ENCODE data around the gene GABPB2. TPM values are rescaled to one million over a fixed set of nuclear protein-coding genes. Genes with fewer than 3 reads are reported as not detected.
A peak's percentile ranks its signal among the peaks of the same experiment; 100 is the strongest.

The GABPB2 gene
- total and polyA plus RNA-seq, 2 experiments from 2014 or later: 1.1 to 2.6 TPM

DNA sequence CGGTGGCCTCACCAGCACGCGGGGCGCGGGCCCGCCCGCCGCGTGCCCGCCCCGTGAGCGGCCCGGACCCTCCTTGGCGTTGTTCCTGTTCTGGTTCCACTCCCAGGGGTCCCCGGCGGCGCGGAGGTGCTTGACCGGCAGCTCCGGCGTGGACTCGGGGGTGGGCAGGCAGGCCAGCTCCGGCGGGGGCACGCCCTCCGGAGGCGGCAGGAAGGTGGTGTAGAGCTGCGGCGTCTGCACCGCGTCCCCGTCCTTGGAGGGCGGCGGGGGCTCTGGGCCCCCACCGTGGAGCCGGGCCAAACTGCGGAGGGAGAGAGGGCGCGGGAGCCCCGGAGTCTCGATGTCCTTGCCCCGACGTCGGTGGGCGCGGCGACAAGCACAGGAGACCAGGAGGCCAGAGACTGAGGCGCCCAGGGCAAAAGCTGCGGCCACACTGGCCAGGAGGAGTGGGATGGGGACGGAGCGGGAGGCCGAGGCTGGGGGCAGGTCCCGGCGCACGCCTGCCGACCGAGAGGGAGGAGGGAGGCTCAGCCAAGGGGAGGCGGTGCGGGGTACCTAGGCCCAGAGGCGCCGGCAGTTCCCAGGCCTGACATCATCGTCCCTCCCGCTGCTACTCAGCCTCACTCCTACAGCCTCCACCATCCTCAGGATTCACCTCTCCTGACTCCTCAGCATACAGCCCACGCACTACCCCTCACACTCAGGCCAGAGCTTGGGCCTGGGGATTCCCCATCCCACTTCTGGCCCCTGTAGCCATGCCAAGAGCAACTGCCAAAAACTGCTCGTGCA, 62.7 kb downstream of the GABPB2 start:
- Mint-ChIP-seq H3K4me3 (peak overlapping the region; percentile 59; the same call in 2 of the 3 replicates), H3K9me3 (no peaks in the 10 kb centered on the region), H3K27me3 (ENCODE audit: insufficient read depth, low read depth, poor library complexity) (peaks cover 39% of the 10 kb centered on the region), H3K4me1 (peaks cover 18% of the 10 kb centered on the region), H3K36me3 (ENCODE audit: low read depth) (peaks cover 34% of the 10 kb centered on the region), H3K27ac (no peak overlapping the region)
- peak; percentile 28 for ATAC-seq
- Histone ChIP-seq H3K27me3 (ENCODE audit: insufficient read depth) (peaks cover 38% of the 10 kb centered on the region), H3K4me1 (ENCODE audit: insufficient read depth) (peaks cover 15% of the 10 kb centered on the region; the same call in 1 of the 2 replicates), H3K4me3 (peak overlapping the region; percentile 88), H2AFZ (0 out of 2 replicates have a peak overlapping the region, but pooled peaks have one; percentile 23), H3K4me2 (peak overlapping the region; percentile 100), H3F3A (replicated peaks; ENCODE audit: low read depth) (peaks cover 4% of the 10 kb centered on the region; the same call in 1 of the 2 replicates), H3K27ac (ENCODE audit: low read depth) (no peak overlapping the region), H3K79me2 (replicated peaks; ENCODE audit: insufficient read depth) (no peaks in the 10 kb centered on the region), H4K20me1 (replicated peaks; ENCODE audit: insufficient read depth) (no peaks in the 10 kb centered on the region; the same call in 1 of the 2 replicates), H3K36me3 (ENCODE audit: insufficient read depth) (no peaks in the 10 kb centered on the region), H3K9me2 (ENCODE audit: insufficient read depth) (no peaks in the 10 kb centered on the region)
- TF ChIP-seq, protein P1, sequence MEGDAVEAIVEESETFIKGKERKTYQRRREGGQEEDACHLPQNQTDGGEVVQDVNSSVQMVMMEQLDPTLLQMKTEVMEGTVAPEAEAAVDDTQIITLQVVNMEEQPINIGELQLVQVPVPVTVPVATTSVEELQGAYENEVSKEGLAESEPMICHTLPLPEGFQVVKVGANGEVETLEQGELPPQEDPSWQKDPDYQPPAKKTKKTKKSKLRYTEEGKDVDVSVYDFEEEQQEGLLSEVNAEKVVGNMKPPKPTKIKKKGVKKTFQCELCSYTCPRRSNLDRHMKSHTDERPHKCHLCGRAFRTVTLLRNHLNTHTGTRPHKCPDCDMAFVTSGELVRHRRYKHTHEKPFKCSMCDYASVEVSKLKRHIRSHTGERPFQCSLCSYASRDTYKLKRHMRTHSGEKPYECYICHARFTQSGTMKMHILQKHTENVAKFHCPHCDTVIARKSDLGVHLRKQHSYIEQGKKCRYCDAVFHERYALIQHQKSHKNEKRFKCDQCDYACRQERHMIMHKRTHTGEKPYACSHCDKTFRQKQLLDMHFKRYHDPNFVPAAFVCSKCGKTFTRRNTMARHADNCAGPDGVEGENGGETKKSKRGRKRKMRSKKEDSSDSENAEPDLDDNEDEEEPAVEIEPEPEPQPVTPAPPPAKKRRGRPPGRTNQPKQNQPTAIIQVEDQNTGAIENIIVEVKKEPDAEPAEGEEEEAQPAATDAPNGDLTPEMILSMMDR (conservative IDR thresholded peaks at IDR 0.05; ENCODE audit: low read depth in 2 of 2): peak in 1 of 2 experiments; percentile 34; a peak in 2 of 4 replicates
- TF ChIP-seq EZH2 (IDR thresholded peaks at IDR 0.05; ENCODE audit: low read depth, unreplicated experiment): no peak
- DNase-seq (ENCODE audit: low spot score): peak; percentile 71

DNA sequence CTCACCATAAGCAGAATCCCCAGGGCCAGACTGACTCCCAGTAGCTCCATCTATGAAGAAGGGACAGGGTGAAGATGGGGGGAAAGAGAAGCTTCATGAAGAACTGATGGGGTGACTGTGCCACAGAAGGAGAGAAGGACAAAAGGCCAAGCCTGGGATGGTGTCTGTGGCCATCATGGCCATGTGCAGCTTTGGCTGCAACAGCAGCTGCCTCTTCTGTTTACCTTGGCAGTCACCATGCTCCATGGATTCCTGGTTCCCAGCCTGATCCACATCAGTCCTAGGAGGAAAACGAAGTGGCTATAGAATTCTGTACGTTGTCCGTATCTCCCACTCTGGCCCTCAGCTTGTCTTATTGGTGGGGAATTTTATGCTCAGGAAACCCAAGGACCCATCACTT, 63.8 kb downstream of the GABPB2 start:
- Histone ChIP-seq H3K9me2 (ENCODE audit: insufficient read depth) (no peaks in the 10 kb centered on the region), H4K20me1 (replicated peaks; ENCODE audit: insufficient read depth) (no peaks in the 10 kb centered on the region; the same call in 1 of the 2 replicates), H3K4me2 (no peak overlapping the region), H2AFZ (no peak overlapping the region), H3K4me3 (no peak overlapping the region), H3F3A (replicated peaks; ENCODE audit: low read depth) (peaks cover 4% of the 10 kb centered on the region; the same call in 1 of the 2 replicates), H3K4me1 (ENCODE audit: insufficient read depth) (peaks cover 15% of the 10 kb centered on the region; the same call in 1 of the 2 replicates), H3K27ac (ENCODE audit: low read depth) (no peak overlapping the region), H3K36me3 (ENCODE audit: insufficient read depth) (no peaks in the 10 kb centered on the region), H3K79me2 (replicated peaks; ENCODE audit: insufficient read depth) (no peaks in the 10 kb centered on the region), H3K27me3 (ENCODE audit: insufficient read depth) (peaks cover 38% of the 10 kb centered on the region)
- ATAC-seq (no peak), DNase-seq (ENCODE audit: low spot score) (no peak)
- no peak for TF ChIP-seq STAT1 (IDR thresholded peaks at IDR 0.05; ENCODE audit: unreplicated experiment)
- no peak for TF ChIP-seq JUNB (IDR thresholded peaks at IDR 0.05; ENCODE audit: unreplicated experiment)
- TF ChIP-seq CREB1 (CRISPR knock-in tag; IDR thresholded peaks at IDR 0.05; ENCODE audit: low read depth): no peak
- TF ChIP-seq ZNF114 (CRISPR knock-in tag; IDR thresholded peaks at IDR 0.05): no peak
- TF ChIP-seq, protein P2, sequence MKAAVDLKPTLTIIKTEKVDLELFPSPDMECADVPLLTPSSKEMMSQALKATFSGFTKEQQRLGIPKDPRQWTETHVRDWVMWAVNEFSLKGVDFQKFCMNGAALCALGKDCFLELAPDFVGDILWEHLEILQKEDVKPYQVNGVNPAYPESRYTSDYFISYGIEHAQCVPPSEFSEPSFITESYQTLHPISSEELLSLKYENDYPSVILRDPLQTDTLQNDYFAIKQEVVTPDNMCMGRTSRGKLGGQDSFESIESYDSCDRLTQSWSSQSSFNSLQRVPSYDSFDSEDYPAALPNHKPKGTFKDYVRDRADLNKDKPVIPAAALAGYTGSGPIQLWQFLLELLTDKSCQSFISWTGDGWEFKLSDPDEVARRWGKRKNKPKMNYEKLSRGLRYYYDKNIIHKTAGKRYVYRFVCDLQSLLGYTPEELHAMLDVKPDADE (IDR thresholded peaks at IDR 0.05): no peak
- Mint-ChIP-seq H3K27ac (no peak overlapping the region), H3K36me3 (ENCODE audit: low read depth) (peaks cover 34% of the 10 kb centered on the region), H3K4me3 (peak overlapping the region; percentile 23; the same call in 1 of the 3 replicates), H3K4me1 (peaks cover 11% of the 10 kb centered on the region), H3K27me3 (ENCODE audit: insufficient read depth, low read depth, poor library complexity) (peaks cover 42% of the 10 kb centered on the region), H3K9me3 (no peaks in the 10 kb centered on the region)

Data from GM23338 (cell line).